Ascending aorta (tissue), 2 donors: ENCODE measurements around the gene DDX53. TPM values are rescaled to one million over a fixed set of nuclear protein-coding genes. Genes with fewer than 3 reads are reported as not detected.

Source experiments
- DNase-seq, 2 donors: peaks; one replicate each; pipeline ENCODE4 v3.0.0-alpha.2; 2019; ENCODE audit warnings: low spot score in 2 of 2
- H3K27ac ChIP-seq, 2 donors: fragments of 200-600 bp; sonication (generic); one replicate each; pipeline ENCODE4 v1.5.1; 2016 to 2017; ENCODE audit warnings: mild to moderate bottlenecking in 1 of 2
- H3K27me3 ChIP-seq: fragments of 200-600 bp; sonication (generic); one replicate; pipeline ENCODE4 v1.5.1; 2017
- H3K36me3 ChIP-seq, 2 donors: fragments of 200-600 bp; sonication (generic); one replicate each; pipeline ENCODE4 v1.5.1; 2016
- H3K4me1 ChIP-seq, 2 donors: fragments of 200-600 bp; sonication (generic); one replicate each; pipeline ENCODE4 v1.5.1; 2016 to 2017; ENCODE audit warnings: mild to moderate bottlenecking in 1 of 2
- H3K4me3 ChIP-seq, 2 donors: fragments of 200-600 bp; sonication (generic); one replicate each; pipeline ENCODE4 v1.5.1; 2016 to 2017; ENCODE audit warnings: mild to moderate bottlenecking in 1 of 2
- H3K9me3 ChIP-seq, 2 donors: fragments of 200-600 bp; sonication (generic); one replicate each; pipeline ENCODE4 v1.5.1; 2016
- intact Hi-C: fragments of 100-400 bp; cut with DNase I; formaldehyde crosslinking; loops from one replicate; pipeline ENCODE4 v1.15.1; 2023
- total RNA-seq: library from RNA; depleted of rRNA; stranded (reverse); fragments of >200 nt; gene quantifications from one replicate; pipeline ENCODE4 v1.1.0, GENCODE V29; 2016
- TF ChIP-seq, protein P1 (sequence below), 3 experiments: fragments of 200-600 bp in 2 of 3; fragments of 450-650 bp in 1 of 3; sonication (generic) in 2 of 3; IDR thresholded peaks; one replicate each; pipeline ENCODE4 v1.5.1; 2016 to 2019; ENCODE audit warnings: antibody characterized with exemption in 3 of 3, mild to moderate bottlenecking in 1 of 3, moderate library complexity in 1 of 3

The DDX53 gene
- total RNA-seq, 1 donor from 2014 or later: not detected

DNA sequence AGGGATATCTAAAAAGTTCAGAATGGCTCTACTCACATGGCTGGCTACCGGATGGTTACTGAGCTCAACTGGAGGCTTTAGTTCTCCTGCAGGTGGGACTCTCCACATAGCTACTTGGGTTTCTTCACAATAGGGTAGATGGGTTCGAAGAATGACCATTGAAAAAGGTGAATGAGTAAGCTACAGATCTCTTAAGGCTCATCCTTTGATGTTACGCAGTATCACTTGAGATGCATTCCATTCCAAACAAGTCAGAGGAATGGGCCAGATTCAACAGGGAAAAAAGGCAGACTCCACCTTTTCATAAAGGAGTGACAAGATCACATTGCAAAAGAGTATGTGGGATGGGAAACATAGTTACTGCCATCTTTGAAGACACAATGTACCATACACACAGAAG, 52.6 kb downstream of the DDX53 start:
- TF ChIP-seq, protein P1, sequence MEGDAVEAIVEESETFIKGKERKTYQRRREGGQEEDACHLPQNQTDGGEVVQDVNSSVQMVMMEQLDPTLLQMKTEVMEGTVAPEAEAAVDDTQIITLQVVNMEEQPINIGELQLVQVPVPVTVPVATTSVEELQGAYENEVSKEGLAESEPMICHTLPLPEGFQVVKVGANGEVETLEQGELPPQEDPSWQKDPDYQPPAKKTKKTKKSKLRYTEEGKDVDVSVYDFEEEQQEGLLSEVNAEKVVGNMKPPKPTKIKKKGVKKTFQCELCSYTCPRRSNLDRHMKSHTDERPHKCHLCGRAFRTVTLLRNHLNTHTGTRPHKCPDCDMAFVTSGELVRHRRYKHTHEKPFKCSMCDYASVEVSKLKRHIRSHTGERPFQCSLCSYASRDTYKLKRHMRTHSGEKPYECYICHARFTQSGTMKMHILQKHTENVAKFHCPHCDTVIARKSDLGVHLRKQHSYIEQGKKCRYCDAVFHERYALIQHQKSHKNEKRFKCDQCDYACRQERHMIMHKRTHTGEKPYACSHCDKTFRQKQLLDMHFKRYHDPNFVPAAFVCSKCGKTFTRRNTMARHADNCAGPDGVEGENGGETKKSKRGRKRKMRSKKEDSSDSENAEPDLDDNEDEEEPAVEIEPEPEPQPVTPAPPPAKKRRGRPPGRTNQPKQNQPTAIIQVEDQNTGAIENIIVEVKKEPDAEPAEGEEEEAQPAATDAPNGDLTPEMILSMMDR (IDR thresholded peaks at IDR 0.05): no peak
- intact Hi-C loops: no loop called here
- DNase-seq: no peak
- Histone ChIP-seq H3K9me3 (no peaks in the 10 kb centered on the region), H3K4me3 (no peak overlapping the region), H3K36me3 (no peaks in the 10 kb centered on the region), H3K4me1 (no peaks in the 10 kb centered on the region), H3K27ac (no peak overlapping the region), H3K27me3 (no peaks in the 10 kb centered on the region)
